NT2/D1 (cell line): ENCODE results near the gene OR51T1.

Source experiments
- DNase-seq: peaks from one replicate; pipeline ENCODE4 v3.0.0-alpha.2; 2011; ENCODE audit warnings: low read depth, low spot score
- H3K27me3 ChIP-seq: 2 replicates; pipeline ENCODE4 v1.6.0; 2011; ENCODE audit warnings: mild to moderate bottlenecking; ENCODE audit not compliant: insufficient read length, insufficient read depth
- H3K36me3 ChIP-seq: 2 replicates; pipeline ENCODE4 v1.6.1; 2011; ENCODE audit warnings: mild to moderate bottlenecking, low read length, mixed read lengths; ENCODE audit not compliant: insufficient read depth, insufficient read length
- H3K4me1 ChIP-seq: 2 replicates; pipeline ENCODE4 v1.5.1; 2011; ENCODE audit not compliant: insufficient read depth, insufficient read length
- H3K4me3 ChIP-seq: 2 replicates; pipeline ENCODE4 v1.5.1; 2011; ENCODE audit warnings: low read depth; ENCODE audit not compliant: insufficient read length
- H3K9ac ChIP-seq: 2 replicates; pipeline ENCODE4 v1.6.0; 2011; ENCODE audit warnings: low read depth; ENCODE audit not compliant: insufficient read length
- H3K9me3 ChIP-seq: 2 replicates; pipeline ENCODE4 v1.5.1; 2011; ENCODE audit warnings: mild to moderate bottlenecking, low read length; ENCODE audit not compliant: insufficient read depth
- SUZ12 ChIP-seq: IDR thresholded peaks from 2 replicates; pipeline ENCODE4 v1.6.1; 2011; ENCODE audit not compliant: insufficient read length, insufficient read depth; ENCODE audit errors: extremely low read depth
- YY1 ChIP-seq: IDR thresholded peaks from 2 replicates; pipeline ENCODE4 v1.6.1; 2011; ENCODE audit not compliant: insufficient read length, insufficient read depth
- ZNF274 ChIP-seq: IDR thresholded peaks from 2 replicates; pipeline ENCODE4 v1.6.1; 2011; ENCODE audit warnings: mild to moderate bottlenecking, low read depth, low read length

The OR51T1 gene

GRCh38 chr11:4865855-4866254, 15.8 kb upstream of the OR51T1 start:
- H3K4me3 ChIP-seq: no peak overlapping the region
- no peaks in the 10 kb centered on the region for H3K27me3 ChIP-seq
- H3K4me1 ChIP-seq: no peaks in the 10 kb centered on the region
- no peaks in the 10 kb centered on the region for H3K9me3 ChIP-seq
- no peak overlapping the region for H3K9ac ChIP-seq
- TF ChIP-seq YY1: no peak
- TF ChIP-seq SUZ12: no peak
- no peaks in the 10 kb centered on the region for H3K36me3 ChIP-seq
- no peak for DNase-seq

- Histone ChIP-seq H3K36me3 (no peaks in the 10 kb centered on the region), H3K27me3 (no peaks in the 10 kb centered on the region), H3K9me3 (no peaks in the 10 kb centered on the region), H3K4me3 (no peak overlapping the region), H3K4me1 (no peaks in the 10 kb centered on the region), H3K9ac (no peak overlapping the region)
- TF ChIP-seq ZNF274 (no peak), SUZ12 (no peak), YY1 (no peak)
- no peak for DNase-seq
These were observed 512 bp upstream of the OR51T1 start for GRCh38 chr11:4881188-4881587.

- TF ChIP-seq SUZ12 (no peak), ZNF274 (no peak), YY1 (no peak)
- H3K4me3 ChIP-seq: no peak overlapping the region
- H3K9me3 ChIP-seq: no peaks in the 10 kb centered on the region
- H3K9ac ChIP-seq: no peak overlapping the region
- no peaks in the 10 kb centered on the region for H3K36me3 ChIP-seq
- H3K4me1 ChIP-seq: no peaks in the 10 kb centered on the region
- DNase-seq: no peak
- no peaks in the 10 kb centered on the region for H3K27me3 ChIP-seq
These were observed 843 bp downstream of the OR51T1 start for GRCh38 chr11:4882543-4882942.

GRCh38 chr11:4884361-4884760, 2.7 kb downstream of the OR51T1 start:
- no peak overlapping the region for H3K4me3 ChIP-seq
- H3K9ac ChIP-seq: no peak overlapping the region
- no peaks in the 10 kb centered on the region for H3K9me3 ChIP-seq
- no peaks in the 10 kb centered on the region for H3K27me3 ChIP-seq
- TF ChIP-seq YY1 (no peak), SUZ12 (no peak), ZNF274 (no peak)
- no peaks in the 10 kb centered on the region for H3K36me3 ChIP-seq
- H3K4me1 ChIP-seq: no peaks in the 10 kb centered on the region
- DNase-seq: no peak

- Histone ChIP-seq H3K9me3 (no peaks in the 10 kb centered on the region), H3K4me3 (no peak overlapping the region), H3K9ac (no peak overlapping the region), H3K4me1 (no peaks in the 10 kb centered on the region), H3K36me3 (no peaks in the 10 kb centered on the region), H3K27me3 (no peaks in the 10 kb centered on the region)
- TF ChIP-seq YY1 (no peak), ZNF274 (no peak), SUZ12 (no peak)
- DNase-seq: no peak
These were observed 4.5 kb downstream of the OR51T1 start for GRCh38 chr11:4886186-4886585.

GRCh38 chr11:4887591-4887990, 5.9 kb downstream of the OR51T1 start:
- TF ChIP-seq SUZ12 (no peak), ZNF274 (no peak), YY1 (no peak)
- H3K36me3 ChIP-seq: no peaks in the 10 kb centered on the region
- no peaks in the 10 kb centered on the region for H3K27me3 ChIP-seq
- H3K4me1 ChIP-seq: no peaks in the 10 kb centered on the region
- no peak for DNase-seq
- H3K4me3 ChIP-seq: no peak overlapping the region
- no peak overlapping the region for H3K9ac ChIP-seq
- no peaks in the 10 kb centered on the region for H3K9me3 ChIP-seq

- Histone ChIP-seq H3K27me3 (no peaks in the 10 kb centered on the region), H3K36me3 (no peaks in the 10 kb centered on the region), H3K4me1 (no peaks in the 10 kb centered on the region), H3K9me3 (no peaks in the 10 kb centered on the region), H3K9ac (no peak overlapping the region), H3K4me3 (no peak overlapping the region)
- DNase-seq: no peak
- TF ChIP-seq ZNF274: no peak
- no peak for TF ChIP-seq YY1
These were observed 8.6 kb downstream of the OR51T1 start for GRCh38 chr11:4890279-4890678.
